IMR-90 (cell line): Measurements from ENCODE around the gene MAP7D1. TPM values are rescaled to one million over a fixed set of nuclear protein-coding genes. Genes with fewer than 3 reads are reported as not detected.

ENCODE experiments used
- ATAC-seq: fragments of 200-7000 bp; cut with Tn5 transposase; 2 replicates; pipeline ENCODE4 v1.9.1; 2020; ENCODE audit warnings: low read depth, mild to moderate bottlenecking, moderate library complexity
- BruUV-seq: library from RNA; stranded (reverse); fragments of 400-500 nt; replicated peaks from 2 replicates; lab custom pipeline; 2021; lab: Mats Ljungman, UMichigan
- CTCF ChIA-PET: fragments of 300-600 bp; formaldehyde crosslinking; extraction: SDS; loops from one replicate; lab custom pipeline; 2021; ENCODE audit warnings: antibody characterized with exemption; lab: Yijun Ruan, JAX
- POLR2A ChIA-PET: fragments of 300-600 bp; sonication (Branson Sonifier 250); formaldehyde crosslinking; loops from one replicate; lab custom pipeline; 2022; ENCODE audit warnings: antibody characterized with exemption; ENCODE audit not compliant: unreplicated experiment; lab: Charles Lee
- DNase-seq: peaks from one replicate; pipeline ENCODE4 v3.0.0; 2013
- H2AFZ ChIP-seq: replicated peaks from 2 replicates; pipeline ENCODE3; 2013; ENCODE audit warnings: low read length, mild to moderate bottlenecking; ENCODE audit not compliant: poor library complexity
- H2AK5ac ChIP-seq: 2 replicates; pipeline ENCODE4 v1.6.1; 2013; ENCODE audit warnings: low read depth, low read length, inconsistent platforms
- H2AK9ac ChIP-seq: replicated peaks from 2 replicates; pipeline ENCODE3; 2013; ENCODE audit warnings: mild to moderate bottlenecking, low read depth, low read length, moderate library complexity; ENCODE audit not compliant: poor library complexity
- H2BK120ac ChIP-seq: 2 replicates; pipeline ENCODE4 v1.6.1; 2013; ENCODE audit warnings: low read depth, low read length, inconsistent platforms
- H2BK15ac ChIP-seq: 3 replicates; pipeline ENCODE4 v1.6.1; 2013; ENCODE audit warnings: low read depth, low read length, inconsistent platforms
- H2BK20ac ChIP-seq: 2 replicates; pipeline ENCODE4 v1.6.1; 2013; ENCODE audit warnings: low read depth, mild to moderate bottlenecking, inconsistent platforms, low read length, moderate library complexity
- H2BK5ac ChIP-seq: 2 replicates; pipeline ENCODE4 v1.6.1; 2013; ENCODE audit warnings: mild to moderate bottlenecking, low read depth, low read length, inconsistent platforms; ENCODE audit not compliant: poor library complexity, severe bottlenecking
- H3K14ac ChIP-seq: replicated peaks from 2 replicates; pipeline ENCODE4 v1.6.1; 2013; ENCODE audit warnings: low read depth, low read length, inconsistent platforms
- H3K18ac ChIP-seq: 2 replicates; pipeline ENCODE4 v1.6.1; 2013; ENCODE audit warnings: low read depth, low read length, control low read depth
- H3K23ac ChIP-seq: 2 replicates; pipeline ENCODE4 v1.6.1; 2013; ENCODE audit warnings: low read depth, low read length, inconsistent platforms
- H3K27ac ChIP-seq: 2 replicates; pipeline ENCODE4 v1.5.1; 2013; ENCODE audit warnings: mild to moderate bottlenecking, control low read depth, low read length; ENCODE audit not compliant: insufficient read depth
- H3K27me3 ChIP-seq: 2 replicates; pipeline ENCODE4 v1.6.1; 2013; ENCODE audit warnings: low read length; ENCODE audit not compliant: control insufficient read depth, insufficient read depth
- H3K36me3 ChIP-seq: 2 replicates; pipeline ENCODE4 v1.6.1; 2013; ENCODE audit warnings: low read length, mixed read lengths; ENCODE audit not compliant: control insufficient read depth, insufficient read depth
- H3K4ac ChIP-seq: 2 replicates; pipeline ENCODE4 v1.6.1; 2013; ENCODE audit warnings: low read depth, low read length, inconsistent platforms
- H3K4me1 ChIP-seq: 2 replicates; pipeline ENCODE4 v1.6.1; 2013; ENCODE audit warnings: low read length, mixed read lengths; ENCODE audit not compliant: control insufficient read depth, insufficient read depth
- H3K4me2 ChIP-seq: 2 replicates; pipeline ENCODE4 v1.6.1; 2013; ENCODE audit warnings: low read depth, mild to moderate bottlenecking, control low read depth, low read length, moderate library complexity
- H3K4me3 ChIP-seq: 2 replicates; pipeline ENCODE4 v1.5.1; 2013; ENCODE audit warnings: low read depth, mild to moderate bottlenecking, control low read depth, low read length, moderate library complexity; ENCODE audit not compliant: insufficient read depth
- H3K56ac ChIP-seq: 2 replicates; pipeline ENCODE4 v1.6.1; 2013; ENCODE audit warnings: low read length, inconsistent platforms; ENCODE audit not compliant: insufficient read depth; ENCODE audit errors: extremely low read depth
- H3K79me1 ChIP-seq, 2 experiments: 2 replicates each; pipeline ENCODE4 v1.6.1; 2013; ENCODE audit warnings: low read length in 2 of 2, inconsistent platforms in 1 of 2, low read depth in 1 of 2
- H3K9ac ChIP-seq: 2 replicates; pipeline ENCODE4 v1.6.1; 2013; ENCODE audit warnings: low read depth, low read length, control low read depth
- H3K9me1 ChIP-seq: 2 replicates; pipeline ENCODE4 v1.6.1; 2013; ENCODE audit warnings: low read length, inconsistent platforms; ENCODE audit not compliant: insufficient read depth
- H3K9me3 ChIP-seq: 2 replicates; pipeline ENCODE4 v1.6.1; 2013; ENCODE audit warnings: low read length; ENCODE audit not compliant: control insufficient read depth, insufficient read depth
- H4K20me1 ChIP-seq: 2 replicates; pipeline ENCODE4 v1.6.1; 2013; ENCODE audit warnings: low read length, inconsistent platforms; ENCODE audit not compliant: insufficient read depth
- H4K5ac ChIP-seq: 2 replicates; pipeline ENCODE4 v1.6.1; 2013; ENCODE audit warnings: mild to moderate bottlenecking, low read depth, low read length, control low read depth
- H4K8ac ChIP-seq, 2 experiments: 2 replicates each; pipeline ENCODE4 v1.6.1; 2013; ENCODE audit warnings: low read depth in 2 of 2, low read length in 2 of 2, control low read depth in 1 of 2, inconsistent platforms in 1 of 2
- H4K91ac ChIP-seq: 2 replicates; pipeline ENCODE4 v1.6.1; 2013; ENCODE audit warnings: low read depth, low read length, inconsistent platforms; ENCODE audit not compliant: insufficient read depth
- CEBPB ChIP-seq: IDR thresholded peaks from 2 replicates; pipeline ENCODE4 v1.6.1; 2012; ENCODE audit warnings: low read depth, low read length, improper control_type of control experiment
- NFE2L2 ChIP-seq: fragments of 150-350 bp; IDR thresholded peaks from 2 replicates; pipeline ENCODE4 v1.6.1; 2016; ENCODE audit warnings: low read depth, mild to moderate bottlenecking, low read length
- WGBS, 2 experiments: methylation state at CpG; one replicate each; pipeline versions ENCODE4 v1.1.5 to v1.1.7; 2013; ENCODE audit warnings: missing lambda C conversion rate in 2 of 2; ENCODE audit not compliant: insufficient read length in 1 of 2; ENCODE audit errors: extremely low coverage in 2 of 2; 5-methylcytosine and 5-hydroxymethylcytosine counted together
- dilution Hi-C: fragments of 300-500 bp; cut with HindIII; formaldehyde crosslinking; loops from one replicate; pipeline ENCODE4 v1.14.3; 2018; ENCODE audit warnings: low sequenced_read_pairs; ENCODE audit not compliant: unreplicated experiment
- in situ Hi-C: fragments of 300-500 bp; cut with MboI; formaldehyde crosslinking; loops from 3 replicates; pipeline ENCODE4 v1.14.3; 2019; ENCODE audit warnings: low sequenced_read_pairs, inconsistent platforms, mixed read lengths
- intact Hi-C: fragments of 100-400 bp; cut with micrococcal nuclease; formaldehyde crosslinking; loops from 2 replicates; pipeline ENCODE4 v1.10.0; 2022
- polyA plus RNA-seq, 3 experiments: library from polyadenylated mRNA; depleted of rRNA; stranded (reverse); fragments of >200 nt; gene quantifications; 2 replicates each; pipeline ENCODE4 v1.2.3, GENCODE V29; 2012; ENCODE audit warnings: low replicate concordance in 1 of 3
- total RNA-seq: library from RNA; depleted of rRNA; stranded (reverse); fragments of >200 nt; gene quantifications from 2 replicates; pipeline ENCODE4 v1.2.3, GENCODE V29; 2012

Gene MAP7D1
- total and polyA plus RNA-seq, 2 of the 4 experiments (the other 2 are of a cell fraction), result 32.3 to 81.9 TPM

DNA sequence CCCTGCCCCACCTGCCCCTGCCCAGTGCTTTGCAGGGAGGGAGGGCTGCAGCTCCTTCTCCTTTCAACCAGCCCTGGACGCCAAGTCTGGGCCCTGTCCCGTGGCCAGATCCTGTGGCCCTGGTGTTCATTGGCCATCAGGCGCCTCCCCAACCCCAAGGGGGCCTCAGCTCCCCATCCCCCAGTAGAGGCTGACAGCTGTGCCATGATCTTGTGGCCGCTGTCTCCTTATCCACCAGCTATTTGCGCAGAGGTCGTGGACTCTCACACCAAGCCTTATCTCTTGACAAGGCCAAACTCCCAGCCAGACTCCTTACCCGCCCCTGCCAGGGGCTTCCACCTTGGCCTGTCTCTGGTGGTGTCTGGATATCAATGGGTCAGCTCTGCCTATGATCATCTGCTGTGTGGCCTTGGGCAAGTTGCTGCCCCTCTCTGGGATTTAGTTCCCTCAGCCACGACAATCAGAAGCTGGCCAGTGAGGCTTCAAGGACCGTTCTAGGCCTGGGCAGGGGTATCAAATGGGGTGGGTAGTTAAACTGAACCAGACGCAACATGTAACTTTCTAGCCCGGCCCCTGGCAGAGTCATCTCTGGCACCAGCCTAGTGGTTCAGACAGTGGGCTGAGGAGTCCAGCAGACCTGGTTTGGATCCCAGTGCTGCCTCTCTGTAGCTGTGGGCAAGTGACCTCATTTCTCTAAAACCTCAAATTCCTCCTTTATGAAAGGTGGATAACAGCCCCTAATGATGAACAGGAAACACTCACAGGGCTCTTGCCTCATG lies 27.6 kb upstream of the MAP7D1 start:
- ChIA-PET CTCF (interaction anchor here (0.6 to 0.7 kb wide), 2 partner anchors 9 to 14 kb away, joined by 3 to 7 read pairs; no protein-coding TSS in a partner anchor), POLR2A (no interaction called here)
- Histone ChIP-seq H2AK5ac (no peak overlapping the region), H3K9me3 (no peaks in the 10 kb centered on the region), H3K56ac (no peak overlapping the region), H3K9me1 (peaks cover 1% of the 10 kb centered on the region; the same call in 1 of the 2 replicates), H3K4me3 (no peak overlapping the region), H3K79me1 (no peaks in the 10 kb centered on the region), H2BK120ac (no peak overlapping the region), H3K27me3 (peaks cover 27% of the 10 kb centered on the region), H3K4me2 (no peak overlapping the region), H2BK15ac (no peak overlapping the region), H4K8ac (no peak overlapping the region), H4K91ac (no peak overlapping the region), H3K9ac (no peak overlapping the region), H2BK20ac (no peak overlapping the region), H4K20me1 (no peaks in the 10 kb centered on the region), H2BK5ac (no peak overlapping the region), H3K4me1 (peaks cover 1% of the 10 kb centered on the region; the same call in 1 of the 2 replicates), H3K14ac (no peak overlapping the region), H2AFZ (no peak overlapping the region), H3K36me3 (no peaks in the 10 kb centered on the region), H2AK9ac (peak overlapping the region; percentile 68), H3K27ac (no peak overlapping the region), H3K18ac (no peak overlapping the region), H4K5ac (no peak overlapping the region), H3K23ac (no peak overlapping the region), H3K4ac (no peak overlapping the region)
- WGBS, 2 experiments, result 88% methylated on average over 5 of the region's 11 CpGs; no CpG with 5 or more reads in 1 of the 2 experiments
- in situ Hi-C loops, result no loop called here
- dilution Hi-C loops, result no loop called here
- intact Hi-C loops, result no loop called here
- ATAC-seq, result no peak
- no TSS peak for BruUV-seq
- TF ChIP-seq NFE2L2 (no peak), CEBPB (peak; percentile 54; the same call in 1 of the 2 replicates)
- DNase-seq, result peak; percentile 53
